Uterus (tissue), 4 donors: ENCODE measurements around the gene MAMDC2. TPM values are rescaled to one million over a fixed set of nuclear protein-coding genes. Genes with fewer than 3 reads are reported as not detected.
A peak's percentile ranks its signal among the peaks of the same experiment; 100 is the strongest.

Source experiments
- DNase-seq, 2 donors: peaks; one replicate each; pipeline ENCODE4 v3.0.0-alpha.2; 2019 to 2020
- H3K27ac ChIP-seq, 2 donors: fragments of 200-600 bp; sonication (generic); 1 replicate in 1 of 2; 2 replicates in 1 of 2; pipeline ENCODE4 v1.5.1; 2016 to 2018
- H3K27me3 ChIP-seq, 2 donors: fragments of 200-600 bp; sonication (generic); one replicate each; pipeline ENCODE4 v1.5.1; 2018 to 2019; ENCODE audit warnings: control low read depth in 1 of 2
- H3K36me3 ChIP-seq, 2 donors: fragments of 200-600 bp; sonication (generic); one replicate each; pipeline ENCODE4 v1.5.1; 2019; ENCODE audit warnings: control low read depth in 1 of 2
- H3K4me1 ChIP-seq, 2 donors: fragments of 200-600 bp; sonication (generic); one replicate each; pipeline ENCODE4 v1.5.1; 2018 to 2019; ENCODE audit warnings: control low read depth in 1 of 2
- H3K4me3 ChIP-seq, 2 donors: fragments of 200-600 bp; sonication (generic); 1 replicate in 1 of 2; 2 replicates in 1 of 2; pipeline ENCODE4 v1.5.1; 2018 to 2019; ENCODE audit warnings: mild to moderate bottlenecking in 1 of 2
- H3K9me3 ChIP-seq, 2 donors: fragments of 200-600 bp; sonication (generic); one replicate each; pipeline ENCODE4 v1.5.1; 2019; ENCODE audit warnings: control low read depth in 1 of 2
- CTCF ChIP-seq, 4 experiments: fragments of 200-600 bp in 2 of 4; fragments of 450-650 bp in 2 of 4; sonication (generic) in 2 of 4; IDR thresholded peaks; one replicate each; pipeline ENCODE4 v1.5.1; 2016 to 2019; ENCODE audit warnings: antibody characterized with exemption in 4 of 4, mild to moderate bottlenecking in 2 of 4, moderate library complexity in 1 of 4
- POLR2A ChIP-seq, 2 donors: fragments of 450-650 bp; IDR thresholded peaks; one replicate each; pipeline ENCODE4 v1.6.1; 2016; ENCODE audit warnings: antibody characterized with exemption in 2 of 2, mild to moderate bottlenecking in 1 of 2, moderate library complexity in 1 of 2
- intact Hi-C: fragments of 100-400 bp; cut with DNase I; formaldehyde crosslinking; loops from one replicate; pipeline ENCODE4 v1.15.1; 2023; ENCODE audit warnings: low total_unique reads
- total RNA-seq, 4 donors: library from RNA; depleted of rRNA in 3 of 4; stranded (reverse); fragments of >200 nt in 3 of 4; gene quantifications; one replicate each; pipeline versions ENCODE4 v1.1.0 to v1.2.4, GENCODE V29; 2014 to 2023
- donor health status: DM: yes; HTN: yes; CAD: no.

MAMDC2 gene
- total RNA-seq, 4 donors from 2014 or later, result 42.7 to 204 (median 138) TPM

- no peak for DNase-seq
These were observed 12.0 kb downstream of the MAMDC2 start for GRCh38 chr9:70055406-70056210.

GRCh38 chr9:70056211-70056944 lies 12.7 kb downstream of the MAMDC2 start:
- TF ChIP-seq POLR2A (IDR thresholded peaks at IDR 0.05), result no peak
- TF ChIP-seq CTCF (IDR thresholded peaks at IDR 0.05), result no peak
- intact Hi-C loops, result no loop called here
- H3K4me3 ChIP-seq, result no peak overlapping the region
- DNase-seq, result no peak
- H3K36me3 ChIP-seq, result no peaks in the 10 kb centered on the region
- H3K4me1 ChIP-seq, result peaks cover 8 to 19% of the 10 kb centered on the region in 2 donors
- H3K27ac ChIP-seq, result peak overlapping the region; percentile 94 to 99
- no peaks in the 10 kb centered on the region for H3K27me3 ChIP-seq
- H3K9me3 ChIP-seq, result no peaks in the 10 kb centered on the region

More at GRCh38 chr9:70055406-70056210, 12.0 kb downstream of the MAMDC2 start:
- Histone ChIP-seq H3K4me1 (peaks cover 8 to 27% of the 10 kb centered on the region in 2 donors), H3K27ac (peak overlapping the region; percentile 94 to 99), H3K4me3 (no peak overlapping the region), H3K36me3 (no peaks in the 10 kb centered on the region), H3K27me3 (no peaks in the 10 kb centered on the region), H3K9me3 (no peaks in the 10 kb centered on the region)
- intact Hi-C loops, result no loop called here
- TF ChIP-seq CTCF (IDR thresholded peaks at IDR 0.05) (no peak), POLR2A (IDR thresholded peaks at IDR 0.05) (no peak)

GRCh38 chr9:70058569-70059116 lies 15.0 kb downstream of the MAMDC2 start:
- no peaks in the 10 kb centered on the region for H3K27me3 ChIP-seq
- no peaks in the 10 kb centered on the region for H3K9me3 ChIP-seq
- DNase-seq, result no peak
- no peaks in the 10 kb centered on the region for H3K36me3 ChIP-seq
- H3K4me1 ChIP-seq, result peaks cover 0 to 7% of the 10 kb centered on the region in 2 donors
- no peak overlapping the region for H3K4me3 ChIP-seq
- no peak for TF ChIP-seq CTCF (IDR thresholded peaks at IDR 0.05)
- TF ChIP-seq POLR2A (IDR thresholded peaks at IDR 0.05), result no peak
- intact Hi-C loops, result no loop called here
- H3K27ac ChIP-seq, result peak overlapping the region; percentile 94 to 99

GRCh38 chr9:70060148-70060882 lies 16.7 kb downstream of the MAMDC2 start:
- Histone ChIP-seq H3K36me3 (no peaks in the 10 kb centered on the region), H3K27ac (peak overlapping the region; percentile 94 to 99), H3K9me3 (no peaks in the 10 kb centered on the region), H3K4me1 (no peaks in the 10 kb centered on the region), H3K27me3 (no peaks in the 10 kb centered on the region), H3K4me3 (no peak overlapping the region)
- TF ChIP-seq POLR2A (IDR thresholded peaks at IDR 0.05) (no peak), CTCF (IDR thresholded peaks at IDR 0.05) (no peak)
- intact Hi-C loops, result no loop called here
- DNase-seq, result no peak
